HuH-7 (cell line): ENCODE results near the gene INPP4A.

Source experiments
- DNase-seq: peaks from one replicate; pipeline ENCODE4 v3.0.0; 2011; ENCODE audit warnings: low spot score

The INPP4A gene

DNA sequence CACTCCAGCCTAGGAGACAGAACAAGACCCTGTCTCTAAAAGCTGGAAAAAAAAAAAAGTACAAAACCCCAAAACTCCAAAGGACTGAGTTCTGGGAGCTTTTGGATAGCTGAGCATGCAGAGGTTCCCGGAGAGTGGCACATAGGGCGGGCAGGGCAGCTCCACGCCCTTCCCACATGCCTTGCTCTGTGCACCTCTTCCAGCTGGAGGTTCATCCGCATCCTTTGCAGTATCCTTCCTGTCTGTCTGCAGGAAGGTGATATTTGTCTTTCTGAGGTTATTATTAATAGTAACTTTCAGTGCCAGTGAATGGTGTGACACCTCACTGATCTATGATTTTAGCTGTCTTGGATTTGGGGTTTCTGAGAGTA, 70.2 kb downstream of the INPP4A start:
- no peak for DNase-seq

- DNase-seq: no peak
Measured at GRCh38 chr2:98515250-98515991, 70.8 kb downstream of the INPP4A start.

GRCh38 chr2:98516571-98516970, 71.9 kb downstream of the INPP4A start:
- no peak for DNase-seq

GRCh38 chr2:98517636-98518035, 73.0 kb downstream of the INPP4A start:
- DNase-seq: no peak

GRCh38 chr2:98518101-98518500, 73.4 kb downstream of the INPP4A start:
- DNase-seq: peak; percentile 55

- no peak for DNase-seq
Measured at GRCh38 chr2:98519156-98519555, 74.5 kb downstream of the INPP4A start.

DNA sequence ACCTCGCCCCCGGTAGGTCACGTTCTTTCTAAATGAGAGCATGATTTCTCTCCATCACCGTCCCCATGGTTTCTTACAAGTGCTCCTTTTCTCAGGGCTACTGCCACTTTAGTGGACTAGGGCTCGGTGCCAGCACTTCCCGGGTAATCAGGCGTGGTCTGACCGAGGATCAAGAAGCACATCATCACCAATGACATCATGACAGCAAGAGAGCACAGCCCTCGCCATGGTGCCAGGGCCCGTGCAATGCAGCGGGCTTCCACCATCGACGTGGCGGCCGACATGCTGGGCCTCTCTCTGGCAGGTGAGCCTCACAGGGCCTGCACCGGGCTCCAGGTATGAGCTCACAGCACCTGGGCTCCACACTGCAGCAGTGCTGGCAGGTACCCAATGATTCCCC, 75.2 kb downstream of the INPP4A start:
- DNase-seq: no peak

DNA sequence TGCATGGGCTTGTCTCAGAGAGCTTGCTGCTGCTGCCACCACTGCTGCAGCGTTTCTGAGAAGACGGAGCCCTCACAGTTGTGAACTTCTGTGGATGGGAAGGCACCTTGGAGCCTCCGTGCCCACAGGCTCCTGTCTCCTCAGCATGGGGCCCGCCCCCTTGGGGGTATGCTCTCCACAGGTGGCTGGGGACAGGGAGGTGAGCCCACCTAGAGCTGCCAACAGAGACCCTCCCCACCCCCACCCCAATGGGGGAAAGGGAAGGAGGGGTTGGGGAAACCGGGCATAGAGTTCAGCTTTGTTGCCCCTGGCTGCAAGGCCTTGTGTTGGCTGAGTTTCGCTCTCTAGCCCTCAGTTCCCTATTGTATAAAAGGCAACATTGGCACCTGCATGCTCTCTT, 76.1 kb downstream of the INPP4A start:
- no peak for DNase-seq

DNA sequence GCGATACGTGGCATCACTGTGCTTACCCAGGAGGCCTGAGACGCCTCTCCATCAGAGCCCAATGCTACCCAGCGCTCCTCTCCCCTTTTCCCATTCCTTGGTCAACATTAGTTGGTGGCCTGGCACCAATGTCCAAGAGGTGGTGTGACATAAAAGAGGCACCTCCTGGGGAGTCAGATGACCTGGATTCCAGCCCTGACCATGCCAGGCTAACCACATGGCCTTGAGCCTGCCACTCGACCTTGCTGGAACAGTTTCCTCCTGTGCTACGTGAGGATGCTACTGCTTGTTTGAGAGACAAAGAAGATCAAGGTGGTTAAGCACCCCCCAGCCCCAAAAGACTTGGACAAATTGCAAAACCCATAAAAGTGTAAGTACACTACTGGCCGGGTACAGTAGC, 76.6 kb downstream of the INPP4A start:
- no peak for DNase-seq

- no peak for DNase-seq
Measured at GRCh38 chr2:98522854-98523253, 78.2 kb downstream of the INPP4A start.

GRCh38 chr2:98524168-98524567, 79.5 kb downstream of the INPP4A start:
- no peak for DNase-seq

DNA sequence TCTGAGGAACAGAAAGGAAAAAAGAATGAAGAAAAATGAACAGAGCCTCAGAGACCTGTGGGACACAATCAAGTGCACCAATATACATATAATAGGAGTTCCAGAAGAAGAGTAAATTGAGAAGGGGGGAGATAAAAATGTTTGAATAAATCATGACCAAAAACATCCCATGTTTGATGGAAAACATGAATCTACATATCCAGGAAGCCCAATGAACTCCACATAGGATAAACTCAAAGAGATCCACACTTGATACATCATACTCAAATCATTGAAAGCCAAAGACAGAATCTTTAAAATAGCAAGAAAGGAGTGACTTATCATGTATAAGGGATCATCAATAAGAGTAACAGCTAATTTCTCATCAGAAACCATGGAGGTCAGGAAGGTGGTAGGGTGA, 83.7 kb downstream of the INPP4A start:
- DNase-seq: no peak

DNA sequence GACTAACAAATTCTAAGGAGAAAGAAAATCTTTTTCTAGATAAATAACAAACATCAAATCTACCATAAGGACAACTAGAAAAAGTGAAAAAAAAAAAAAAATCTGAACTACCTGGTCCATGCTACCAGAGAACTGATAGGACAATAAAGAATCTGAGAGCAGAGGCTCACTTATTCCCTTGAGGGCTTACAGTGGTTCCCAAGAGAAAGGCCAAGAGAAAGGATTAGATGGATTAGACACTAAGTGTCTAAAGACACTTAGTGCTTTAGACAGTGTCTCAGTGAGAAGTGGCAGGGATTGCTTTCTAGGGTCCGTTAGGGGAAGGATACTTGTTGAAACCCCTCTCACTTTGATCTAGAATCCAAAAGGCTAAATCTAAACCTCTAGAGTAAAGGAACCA, 85.5 kb downstream of the INPP4A start:
- no peak for DNase-seq

GRCh38 chr2:98532756-98533155, 88.1 kb downstream of the INPP4A start:
- no peak for DNase-seq

- no peak for DNase-seq
Measured at GRCh38 chr2:98533547-98533946, 88.9 kb downstream of the INPP4A start.

- no peak for DNase-seq
Measured at GRCh38 chr2:98534761-98535160, 90.1 kb downstream of the INPP4A start.

DNA sequence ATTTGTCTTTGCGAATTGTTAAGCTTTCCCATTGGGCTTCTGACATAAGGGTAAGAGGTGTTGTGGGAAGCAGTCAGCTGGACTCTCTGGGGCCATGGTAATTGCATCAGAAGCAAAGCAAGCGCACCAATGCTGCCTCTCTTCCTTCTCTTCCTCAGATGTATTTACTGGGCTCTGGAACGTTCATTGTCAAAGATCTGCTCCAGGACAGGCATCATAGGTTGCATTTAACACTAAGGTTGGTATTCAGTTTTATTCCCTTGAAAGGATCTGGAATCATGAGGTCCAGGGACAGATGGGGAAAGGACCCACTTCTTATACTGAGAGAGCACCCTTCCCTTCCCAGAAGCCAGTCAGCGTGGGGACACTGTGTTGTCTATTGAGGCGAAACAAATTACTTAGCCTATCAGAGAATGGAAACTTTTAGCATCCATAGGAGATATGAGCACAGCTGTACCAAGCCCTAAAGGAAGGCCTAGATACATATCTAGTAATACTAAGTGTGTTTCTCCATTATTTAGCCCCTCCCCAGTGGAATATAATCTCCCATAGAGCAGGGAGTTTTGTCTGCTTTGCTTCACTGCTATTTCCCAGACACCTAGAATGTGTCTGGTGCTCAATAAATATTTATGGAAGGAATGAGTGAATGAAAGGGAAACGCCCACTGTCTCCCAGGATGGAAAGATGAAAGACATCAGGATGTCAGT, 91.5 kb downstream of the INPP4A start:
- no peak for DNase-seq

DNA sequence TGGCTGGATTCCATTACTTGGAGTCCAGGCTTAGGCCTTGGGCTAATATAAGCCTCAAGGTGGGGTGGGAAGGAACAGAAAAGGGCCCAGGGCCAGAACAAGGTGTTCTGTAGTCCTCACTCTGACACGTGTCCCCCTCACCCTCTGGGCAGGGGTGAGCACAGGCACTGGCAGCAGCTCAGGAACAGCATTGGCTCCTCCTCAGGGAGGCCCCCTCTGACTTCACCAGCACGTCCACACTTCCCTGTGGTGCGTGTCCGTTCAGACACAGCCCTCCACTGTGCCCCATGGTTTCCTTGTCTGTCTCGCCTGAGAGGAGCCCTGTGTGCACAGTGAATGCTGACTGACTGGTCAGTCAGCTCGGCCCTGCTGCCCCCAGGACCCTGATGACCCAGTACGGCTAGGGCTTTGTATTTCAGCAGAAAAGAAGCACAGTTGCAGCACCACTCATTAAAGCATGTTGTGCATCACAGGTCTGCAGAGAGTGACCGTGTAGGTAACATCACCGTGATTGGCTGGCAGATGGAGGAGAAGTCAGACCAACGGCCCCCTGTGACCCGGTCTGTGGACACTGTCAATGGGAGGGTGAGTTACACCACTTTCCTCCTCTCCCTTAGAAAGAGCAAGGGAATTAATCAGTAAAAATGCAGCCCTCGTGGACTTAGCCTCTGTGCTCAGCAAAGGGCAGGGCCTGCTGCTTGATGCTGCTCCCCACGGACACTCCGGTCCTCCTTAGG, 92.9 kb downstream of the INPP4A start:
- no peak for DNase-seq

DNA sequence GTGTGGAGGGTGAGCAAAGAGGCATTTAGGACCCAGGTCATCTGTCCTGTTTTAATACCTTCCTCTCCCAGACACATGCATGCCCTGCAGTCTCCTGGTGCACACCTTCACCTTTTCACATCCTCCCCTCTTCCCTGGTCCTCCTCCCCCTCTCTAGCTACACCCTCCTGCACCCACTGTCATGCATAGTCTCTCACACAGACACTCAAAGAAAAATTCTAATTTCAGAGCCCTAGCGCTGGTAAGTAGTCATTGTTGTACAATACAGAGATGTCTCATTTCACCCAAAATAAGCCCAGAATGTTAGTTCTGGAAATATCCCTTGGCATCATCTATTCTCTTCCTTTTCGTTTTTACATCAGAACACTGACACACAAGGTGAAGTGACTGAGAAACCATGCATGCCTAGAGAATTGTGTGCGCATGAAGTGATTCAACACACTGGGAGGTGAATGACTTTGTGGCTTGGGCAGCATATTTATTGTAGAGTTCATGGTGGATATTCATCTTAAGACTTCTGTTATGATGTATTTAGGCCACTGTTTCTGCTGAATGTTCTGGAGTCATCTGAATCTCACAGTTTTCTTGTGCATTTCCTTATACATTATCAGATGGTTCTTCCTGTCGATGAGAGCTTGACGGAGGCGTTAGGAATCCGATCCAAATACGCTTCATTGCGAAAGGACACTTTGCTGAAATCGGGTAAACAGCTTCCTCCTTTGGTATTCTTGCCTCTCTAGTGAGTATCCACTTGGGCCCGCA, 93.8 kb downstream of the INPP4A start:
- DNase-seq: no peak

DNA sequence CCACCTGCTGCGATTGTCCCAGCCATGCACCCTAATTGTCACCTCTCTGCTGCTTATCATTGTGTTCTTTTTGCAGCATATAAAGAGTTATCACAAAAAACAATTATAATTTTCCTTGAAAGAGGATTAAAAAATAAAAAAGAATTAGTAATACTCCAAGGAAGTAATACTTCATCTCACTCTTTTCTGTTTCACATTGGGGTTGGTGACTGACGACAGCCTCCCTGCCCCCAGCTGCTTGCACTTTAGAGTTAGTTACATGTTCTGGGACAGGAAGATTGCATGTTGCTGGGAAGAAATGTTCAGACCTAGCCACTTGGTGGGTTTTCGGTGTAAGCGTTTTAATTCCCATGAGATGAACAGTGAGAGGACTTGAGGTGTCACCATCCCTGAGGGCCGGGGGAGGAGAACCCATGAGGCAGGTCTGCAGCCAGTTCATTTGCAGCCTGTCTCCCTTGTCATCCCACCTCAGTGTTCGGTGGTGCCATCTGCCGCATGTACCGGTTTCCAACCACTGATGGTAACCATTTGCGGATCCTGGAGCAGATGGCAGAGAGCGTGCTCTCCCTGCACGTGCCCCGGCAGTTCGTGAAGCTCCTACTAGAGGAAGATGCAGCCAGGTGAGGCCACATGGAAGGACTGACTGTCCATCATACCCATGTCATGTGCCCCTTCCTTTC, 94.5 kb downstream of the INPP4A start:
- DNase-seq: no peak

DNA sequence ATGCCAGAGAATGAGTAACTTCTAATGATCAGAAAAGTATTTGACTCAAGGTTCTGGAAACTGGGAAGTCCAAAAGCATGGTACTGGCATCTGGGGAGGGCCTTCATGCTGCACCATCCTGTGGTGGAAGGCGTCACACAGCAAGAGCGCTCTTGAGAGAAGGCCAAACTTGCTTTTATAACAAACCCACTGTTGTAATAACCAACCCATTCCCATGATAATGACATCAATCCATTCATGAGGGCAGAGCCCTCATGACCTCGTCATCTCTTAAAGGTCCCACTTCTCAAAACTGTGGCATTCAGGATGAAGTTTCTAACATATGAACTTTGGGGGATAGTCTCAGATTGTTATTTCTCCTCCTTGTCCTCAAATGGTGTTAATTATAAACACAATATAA, 95.9 kb downstream of the INPP4A start:
- no peak for DNase-seq

DNA sequence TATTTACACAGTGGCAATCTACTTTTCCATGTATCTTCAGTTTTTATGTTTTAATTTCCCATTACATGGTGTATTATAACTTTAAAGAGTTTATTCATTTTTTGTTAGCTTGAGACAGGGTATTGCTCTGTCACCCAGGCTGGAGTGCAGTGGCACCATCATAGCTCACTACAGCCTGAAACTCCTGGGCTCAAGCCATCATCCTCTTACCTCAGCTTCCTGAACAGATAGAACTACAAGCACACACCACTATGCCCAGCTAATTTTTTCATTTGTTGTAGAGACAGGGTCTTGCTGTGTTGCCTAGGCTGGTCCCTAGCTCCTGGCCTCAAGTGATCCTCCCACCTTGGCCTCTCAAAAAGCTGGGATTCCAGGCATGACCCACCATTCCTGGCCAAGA, 96.8 kb downstream of the INPP4A start:
- DNase-seq: no peak
